ENCODE results near the gene ZNG1A.
"Not testable (repeated sequence)": the region's sequence is repeated elsewhere in the genome, so short reads cannot be mapped to it uniquely, and the experiment has no call there.

Gene ZNG1A

GRCh38 chr9:178140-178825 lies 573 bp downstream of the ZNG1A start:
- H3K36me3 ChIP-seq (ENCODE audit: insufficient read depth, low read length); H3K4me1 ChIP-seq (ENCODE audit: control insufficient read depth, insufficient read depth, low read length, unreplicated experiment); H3K27me3 ChIP-seq (ENCODE audit: insufficient read depth, low read length); H3K27ac ChIP-seq (ENCODE audit: low read depth, low read length); H3K79me2 ChIP-seq (ENCODE audit: control insufficient read depth, insufficient read depth, low read length, unreplicated experiment); H2AFZ ChIP-seq (ENCODE audit: low read length, unreplicated experiment): not testable (repeated sequence)
- peak overlapping the region; percentile 76 for H3K4me3 ChIP-seq (ENCODE audit: low read depth, low read length)

GRCh38 chr9:169757-170156 lies 9.1 kb downstream of the ZNG1A start:
- H3K27me3 ChIP-seq (ENCODE audit: insufficient read depth, low read length); H3K4me3 ChIP-seq (ENCODE audit: low read depth, low read length); H2AFZ ChIP-seq (ENCODE audit: low read length, unreplicated experiment); H3K27ac ChIP-seq (ENCODE audit: low read depth, low read length); H3K36me3 ChIP-seq (ENCODE audit: insufficient read depth, low read length); H3K79me2 ChIP-seq (ENCODE audit: control insufficient read depth, insufficient read depth, low read length, unreplicated experiment); H3K4me1 ChIP-seq (ENCODE audit: control insufficient read depth, insufficient read depth, low read length, unreplicated experiment): not testable (repeated sequence)

GRCh38 chr9:159871-160270 lies 19.0 kb downstream of the ZNG1A start:
- H3K79me2 ChIP-seq (ENCODE audit: control insufficient read depth, insufficient read depth, low read length, unreplicated experiment); H2AFZ ChIP-seq (ENCODE audit: low read length, unreplicated experiment); H3K36me3 ChIP-seq (ENCODE audit: insufficient read depth, low read length); H3K27me3 ChIP-seq (ENCODE audit: insufficient read depth, low read length); H3K4me3 ChIP-seq (ENCODE audit: low read depth, low read length); H3K27ac ChIP-seq (ENCODE audit: low read depth, low read length); H3K4me1 ChIP-seq (ENCODE audit: control insufficient read depth, insufficient read depth, low read length, unreplicated experiment): not testable (repeated sequence)

GRCh38 chr9:151173-151572 lies 27.7 kb downstream of the ZNG1A start:
- H3K36me3 ChIP-seq (ENCODE audit: insufficient read depth, low read length); H3K79me2 ChIP-seq (ENCODE audit: control insufficient read depth, insufficient read depth, low read length, unreplicated experiment); H2AFZ ChIP-seq (ENCODE audit: low read length, unreplicated experiment); H3K27me3 ChIP-seq (ENCODE audit: insufficient read depth, low read length); H3K4me3 ChIP-seq (ENCODE audit: low read depth, low read length); H3K27ac ChIP-seq (ENCODE audit: low read depth, low read length); H3K4me1 ChIP-seq (ENCODE audit: control insufficient read depth, insufficient read depth, low read length, unreplicated experiment): not testable (repeated sequence)

GRCh38 chr9:139880-140279 lies 39.0 kb downstream of the ZNG1A start:
- H2AFZ ChIP-seq (ENCODE audit: low read length, unreplicated experiment); H3K36me3 ChIP-seq (ENCODE audit: insufficient read depth, low read length); H3K4me1 ChIP-seq (ENCODE audit: control insufficient read depth, insufficient read depth, low read length, unreplicated experiment); H3K27me3 ChIP-seq (ENCODE audit: insufficient read depth, low read length); H3K27ac ChIP-seq (ENCODE audit: low read depth, low read length); H3K79me2 ChIP-seq (ENCODE audit: control insufficient read depth, insufficient read depth, low read length, unreplicated experiment); H3K4me3 ChIP-seq (ENCODE audit: low read depth, low read length): not testable (repeated sequence)

GRCh38 chr9:117995-118467 lies 60.8 kb downstream of the ZNG1A start, which contains the start of gene FOXD4:
Gene FOXD4, minus strand, starts transcription at chr9:118417. Its CDS starts 298 bp downstream, at chr9:118119.
- H3K79me2 ChIP-seq (ENCODE audit: control insufficient read depth, insufficient read depth, low read length, unreplicated experiment); H2AFZ ChIP-seq (ENCODE audit: low read length, unreplicated experiment); H3K36me3 ChIP-seq (ENCODE audit: insufficient read depth, low read length); H3K4me1 ChIP-seq (ENCODE audit: control insufficient read depth, insufficient read depth, low read length, unreplicated experiment); H3K27ac ChIP-seq (ENCODE audit: low read depth, low read length); H3K4me3 ChIP-seq (ENCODE audit: low read depth, low read length): not testable (repeated sequence)
- peaks cover 31% of the 10 kb centered on the region for H3K27me3 ChIP-seq (ENCODE audit: insufficient read depth, low read length)

GRCh38 chr9:117144-117994 lies 61.5 kb downstream of the ZNG1A start:
- not testable (repeated sequence) for H3K36me3 ChIP-seq (ENCODE audit: insufficient read depth, low read length); H3K4me3 ChIP-seq (ENCODE audit: low read depth, low read length); H2AFZ ChIP-seq (ENCODE audit: low read length, unreplicated experiment); H3K79me2 ChIP-seq (ENCODE audit: control insufficient read depth, insufficient read depth, low read length, unreplicated experiment); H3K4me1 ChIP-seq (ENCODE audit: control insufficient read depth, insufficient read depth, low read length, unreplicated experiment); H3K27ac ChIP-seq (ENCODE audit: low read depth, low read length)
- H3K27me3 ChIP-seq (ENCODE audit: insufficient read depth, low read length) = peaks cover 38% of the 10 kb centered on the region

- not testable (repeated sequence) for H3K4me3 ChIP-seq (ENCODE audit: low read depth, low read length); H3K4me1 ChIP-seq (ENCODE audit: control insufficient read depth, insufficient read depth, low read length, unreplicated experiment)
- H3K27me3 ChIP-seq (ENCODE audit: insufficient read depth, low read length) = peaks cover 39% of the 10 kb centered on the region
Measured at GRCh38 chr9:116239-117077, 62.4 kb downstream of the ZNG1A start.

GRCh38 chr9:115118-115451 lies 63.8 kb downstream of the ZNG1A start:
- not testable (repeated sequence) for H3K4me1 ChIP-seq (ENCODE audit: control insufficient read depth, insufficient read depth, low read length, unreplicated experiment); H2AFZ ChIP-seq (ENCODE audit: low read length, unreplicated experiment); H3K36me3 ChIP-seq (ENCODE audit: insufficient read depth, low read length); H3K27ac ChIP-seq (ENCODE audit: low read depth, low read length); H3K4me3 ChIP-seq (ENCODE audit: low read depth, low read length); H3K79me2 ChIP-seq (ENCODE audit: control insufficient read depth, insufficient read depth, low read length, unreplicated experiment)
- peaks cover 42% of the 10 kb centered on the region for H3K27me3 ChIP-seq (ENCODE audit: insufficient read depth, low read length)

More at GRCh38 chr9:116239-117077, 62.4 kb downstream of the ZNG1A start:
- H3K36me3 ChIP-seq (ENCODE audit: insufficient read depth, low read length); H3K27ac ChIP-seq (ENCODE audit: low read depth, low read length); H2AFZ ChIP-seq (ENCODE audit: low read length, unreplicated experiment); H3K79me2 ChIP-seq (ENCODE audit: control insufficient read depth, insufficient read depth, low read length, unreplicated experiment): not testable (repeated sequence)

GRCh38 chr9:114267-115117 lies 64.4 kb downstream of the ZNG1A start:
- not testable (repeated sequence) for H2AFZ ChIP-seq (ENCODE audit: low read length, unreplicated experiment)
- Histone ChIP-seq H3K4me3 (ENCODE audit: low read depth, low read length) (peak overlapping the region; percentile 59), H3K27me3 (ENCODE audit: insufficient read depth, low read length) (peaks cover 42% of the 10 kb centered on the region)

More at GRCh38 chr9:114267-115117, 64.4 kb downstream of the ZNG1A start:
- H3K36me3 ChIP-seq (ENCODE audit: insufficient read depth, low read length); H3K79me2 ChIP-seq (ENCODE audit: control insufficient read depth, insufficient read depth, low read length, unreplicated experiment); H3K27ac ChIP-seq (ENCODE audit: low read depth, low read length); H3K4me1 ChIP-seq (ENCODE audit: control insufficient read depth, insufficient read depth, low read length, unreplicated experiment): not testable (repeated sequence)
